ENCODE measurements around the gene HAPLN2. TPM values are rescaled to one million over a fixed set of nuclear protein-coding genes. Genes with fewer than 3 reads are reported as not detected.
"Not testable (repeated sequence)": the region's sequence is repeated elsewhere in the genome, so short reads cannot be mapped to it uniquely, and the experiment has no call there.

Gene HAPLN2
- total RNA-seq, 1 donor from 2014 or later: not detected

DNA sequence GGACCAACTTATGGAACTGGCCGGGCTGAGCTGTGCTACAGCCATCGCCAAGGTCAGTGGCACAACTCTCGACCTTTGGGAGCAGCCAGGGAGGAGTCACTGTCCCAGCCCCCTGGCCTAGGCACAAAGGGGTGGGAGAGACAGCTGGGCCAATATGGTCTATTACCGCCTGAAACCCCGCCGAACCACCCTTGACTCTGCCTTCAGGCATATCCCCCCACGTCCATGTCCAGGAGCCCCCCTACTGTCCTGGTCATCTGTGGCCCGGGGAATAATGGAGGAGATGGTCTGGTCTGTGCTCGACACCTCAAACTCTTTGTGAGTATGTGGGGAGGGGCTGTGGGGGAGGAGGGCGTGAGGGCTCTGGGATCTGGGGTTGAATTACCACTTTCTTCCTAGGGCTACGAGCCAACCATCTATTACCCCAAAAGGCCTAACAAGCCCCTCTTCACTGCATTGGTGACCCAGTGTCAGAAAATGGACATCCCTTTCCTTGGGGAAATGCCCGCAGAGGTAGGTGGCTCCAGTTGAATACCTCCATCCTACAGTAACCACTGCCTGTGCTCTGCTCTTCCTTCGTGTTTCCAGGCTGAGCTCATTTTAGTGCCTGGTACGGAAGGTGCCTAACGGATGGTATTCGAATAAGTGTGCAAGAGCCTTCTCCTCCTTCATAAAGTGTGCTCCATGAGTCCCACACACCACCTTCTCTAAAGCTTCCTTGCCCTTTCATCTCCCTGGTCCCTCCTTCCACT is 26.9 kb upstream of the HAPLN2 start:
- DNase-seq: no peak

DNA sequence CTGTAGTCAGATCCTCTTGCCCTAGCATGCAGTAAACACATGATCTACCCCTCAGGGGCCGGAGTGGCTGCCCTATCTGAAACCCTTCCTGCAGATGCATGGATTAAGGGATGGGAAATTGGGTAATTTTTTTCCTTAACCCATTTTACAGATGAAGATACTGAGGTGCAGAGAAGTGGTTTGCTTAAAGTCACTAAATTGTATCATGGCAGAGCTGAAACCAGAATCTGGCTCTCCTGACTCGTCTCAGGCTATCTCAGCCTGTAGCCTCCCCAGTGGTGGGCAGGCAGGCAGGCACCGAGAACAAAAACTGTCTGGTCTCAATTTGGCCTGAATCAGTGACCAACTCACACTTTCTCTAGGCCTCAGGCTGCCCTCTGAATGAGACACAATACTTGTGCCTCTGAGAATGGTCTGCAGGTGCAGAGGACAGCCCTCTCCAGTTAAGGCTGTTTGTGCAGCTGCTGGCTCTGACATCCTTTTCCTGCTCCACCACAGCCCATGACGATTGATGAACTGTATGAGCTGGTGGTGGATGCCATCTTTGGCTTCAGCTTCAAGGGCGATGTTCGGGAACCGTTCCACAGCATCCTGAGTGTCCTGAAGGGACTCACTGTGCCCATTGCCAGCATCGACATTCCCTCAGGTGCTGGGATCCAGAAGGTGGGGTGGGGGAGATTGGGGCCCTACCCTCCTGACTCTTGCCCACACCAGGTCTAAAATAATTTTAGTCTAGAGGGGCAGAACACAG is 26.1 kb upstream of the HAPLN2 start:
- DNase-seq: no peak

DNA sequence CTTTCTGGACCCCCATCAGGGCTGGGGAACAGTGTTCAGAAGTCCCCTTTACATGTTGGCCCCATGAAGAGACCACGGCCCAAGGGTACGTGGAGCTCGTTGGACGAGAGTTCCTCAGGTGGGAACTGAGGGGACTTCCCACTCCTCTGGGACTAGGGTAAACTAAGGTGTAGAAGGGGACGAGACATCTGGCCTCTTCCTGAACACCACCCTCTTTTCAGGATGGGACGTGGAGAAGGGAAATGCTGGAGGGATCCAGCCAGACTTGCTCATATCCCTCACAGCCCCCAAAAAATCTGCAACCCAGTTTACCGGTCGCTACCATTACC is 25.6 kb upstream of the HAPLN2 start:
- DNase-seq: no peak

DNA sequence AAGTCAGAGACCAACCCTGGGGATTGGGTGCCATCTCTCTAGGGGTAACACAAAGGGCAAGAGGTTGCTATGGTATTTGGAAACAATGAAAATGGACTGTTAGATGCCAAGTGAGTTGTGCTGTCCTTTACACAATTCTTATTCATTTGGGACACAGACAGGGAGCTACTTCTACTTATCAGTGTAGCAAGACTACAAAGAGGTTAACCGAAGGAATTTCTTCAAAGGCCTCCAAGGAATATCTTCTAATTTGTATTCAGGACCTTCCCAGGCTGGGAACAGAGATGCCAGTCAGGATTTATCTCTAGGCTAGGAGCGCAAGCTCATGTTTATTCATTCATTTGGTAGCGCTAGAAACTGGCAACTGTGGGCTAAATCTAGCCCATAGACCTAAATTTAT is 25.0 kb upstream of the HAPLN2 start:
- DNase-seq: no peak

DNA sequence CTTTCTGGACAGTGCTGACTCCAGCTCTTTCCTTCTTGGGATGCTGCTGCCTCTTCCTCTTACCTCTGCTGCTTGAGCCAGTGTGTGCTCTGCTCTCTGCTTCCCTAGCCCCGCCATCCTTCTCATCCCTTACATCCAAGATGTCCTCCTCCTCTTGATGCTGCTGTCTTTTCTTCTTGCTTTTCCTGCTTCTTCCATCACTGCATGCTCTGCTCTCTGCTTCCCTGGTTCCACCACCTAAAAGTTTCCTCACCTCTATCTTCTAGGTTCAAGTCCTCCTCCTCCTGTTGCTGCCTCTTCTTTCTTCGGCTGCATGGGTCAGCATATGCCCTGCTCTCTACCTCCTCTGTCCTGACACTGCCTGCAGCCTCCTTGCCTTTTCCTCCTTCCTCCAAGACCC is 24.2 kb upstream of the HAPLN2 start:
- no peak for DNase-seq

DNA sequence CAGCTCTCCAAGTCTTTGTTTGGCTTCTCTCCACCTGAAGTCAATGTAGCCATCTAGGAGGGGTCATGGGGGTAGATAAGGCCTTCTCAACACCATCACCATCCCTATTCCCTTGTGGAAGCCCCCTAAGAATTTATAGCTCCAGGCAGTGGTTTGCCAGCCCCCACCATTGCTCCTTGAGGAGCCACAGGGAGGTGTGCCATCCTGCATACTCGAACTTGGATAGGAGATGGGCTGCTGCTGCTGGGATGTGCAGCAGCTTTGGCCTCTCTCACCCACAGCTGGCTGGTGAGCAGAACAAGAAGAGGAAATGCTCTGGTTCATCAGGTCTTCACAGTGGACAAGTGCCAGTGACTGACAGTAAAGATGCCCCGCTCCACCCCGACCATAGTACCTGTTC is 22.8 kb upstream of the HAPLN2 start:
- no peak for DNase-seq

DNA sequence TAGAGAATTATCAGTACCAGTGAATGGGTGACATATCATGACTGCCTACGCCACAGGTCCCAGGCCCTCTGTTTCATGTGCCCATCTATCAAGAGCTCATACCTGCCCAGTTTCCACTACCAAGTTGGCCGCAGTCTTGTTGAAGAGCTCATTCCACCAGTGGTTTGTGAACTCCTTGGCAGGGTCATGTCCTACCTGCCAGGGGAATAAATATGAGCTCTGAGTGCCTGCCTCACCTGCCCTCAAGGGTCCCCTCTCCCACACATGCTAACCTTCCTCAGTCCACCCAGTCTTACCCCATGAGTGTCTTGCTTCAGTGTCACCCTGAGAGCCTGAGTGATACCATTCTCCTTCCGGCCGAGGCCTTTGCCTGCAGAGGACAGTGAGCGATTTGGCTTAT is 21.1 kb upstream of the HAPLN2 start:
- no peak for DNase-seq

DNA sequence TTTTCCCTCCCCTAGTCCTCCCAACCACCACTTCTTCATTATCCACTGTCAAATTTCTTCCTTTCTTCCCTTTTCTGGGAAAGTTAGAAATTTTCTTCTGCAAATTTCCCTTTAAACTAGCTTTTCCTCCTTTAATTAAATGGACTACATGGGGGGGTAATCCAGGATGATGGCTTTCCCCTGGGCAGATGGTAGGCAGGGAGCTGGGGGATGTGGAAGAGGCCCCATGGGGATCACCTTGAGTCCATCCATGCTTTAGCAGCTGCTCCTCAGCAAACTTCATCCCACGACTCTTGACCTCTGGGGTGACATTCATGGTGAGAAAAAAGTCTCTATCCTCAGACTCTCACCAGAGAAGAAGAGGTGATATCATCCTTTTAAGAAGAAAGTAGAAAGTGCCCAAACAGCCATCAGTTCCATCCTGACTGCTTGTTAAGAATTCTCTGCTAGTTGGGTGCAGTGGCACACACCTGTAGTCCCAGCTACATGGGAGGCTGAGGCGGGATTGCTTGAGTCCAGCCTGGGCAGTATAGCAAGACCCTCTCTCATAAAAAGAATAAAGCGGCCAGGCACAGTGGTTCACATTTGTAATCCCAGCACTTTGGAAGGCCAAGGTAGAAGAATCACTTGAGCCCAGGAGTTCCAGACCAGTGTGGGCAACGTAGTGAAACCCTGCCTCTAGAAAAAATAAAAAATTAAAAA is 20.3 kb upstream of the HAPLN2 start:
- no peak for DNase-seq

DNA sequence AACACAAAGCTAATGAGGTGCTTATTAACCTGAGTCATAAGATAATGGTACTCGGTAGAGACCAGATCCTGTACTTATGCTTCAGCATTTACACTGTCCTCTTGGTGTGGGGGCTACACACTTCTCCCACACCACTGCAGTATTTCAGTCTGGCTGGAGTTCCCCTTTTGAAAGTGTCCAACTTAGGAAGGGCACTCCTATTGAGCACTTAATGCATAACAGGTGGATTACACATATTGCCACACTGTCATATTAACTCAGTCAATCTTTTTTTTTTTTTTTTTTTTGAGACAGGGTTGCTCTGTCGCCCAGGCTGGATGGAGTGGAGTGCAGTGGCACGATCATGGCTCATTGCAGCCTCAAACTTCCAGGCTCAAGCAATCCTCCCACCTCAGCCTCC is 19.4 kb upstream of the HAPLN2 start:
- no peak for DNase-seq

DNA sequence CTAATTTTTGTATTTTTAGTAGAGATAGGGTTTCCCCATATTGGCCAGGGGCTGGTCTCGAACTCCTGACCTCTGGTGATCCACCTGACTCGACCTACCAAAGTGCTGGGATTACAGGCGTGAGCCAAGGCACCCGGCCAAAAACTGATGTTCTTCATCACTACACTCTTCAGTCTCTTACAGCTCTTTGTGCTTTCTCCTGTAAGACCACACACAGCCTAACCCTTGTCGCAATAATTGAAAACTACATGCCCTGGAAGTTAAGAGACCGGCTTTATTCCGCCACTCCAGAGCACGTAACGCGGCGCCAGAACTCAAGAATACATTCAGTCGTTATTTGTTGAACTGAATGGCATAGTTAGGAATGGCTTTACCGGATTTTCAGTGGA is 18.5 kb upstream of the HAPLN2 start:
- DNase-seq: no peak

DNA sequence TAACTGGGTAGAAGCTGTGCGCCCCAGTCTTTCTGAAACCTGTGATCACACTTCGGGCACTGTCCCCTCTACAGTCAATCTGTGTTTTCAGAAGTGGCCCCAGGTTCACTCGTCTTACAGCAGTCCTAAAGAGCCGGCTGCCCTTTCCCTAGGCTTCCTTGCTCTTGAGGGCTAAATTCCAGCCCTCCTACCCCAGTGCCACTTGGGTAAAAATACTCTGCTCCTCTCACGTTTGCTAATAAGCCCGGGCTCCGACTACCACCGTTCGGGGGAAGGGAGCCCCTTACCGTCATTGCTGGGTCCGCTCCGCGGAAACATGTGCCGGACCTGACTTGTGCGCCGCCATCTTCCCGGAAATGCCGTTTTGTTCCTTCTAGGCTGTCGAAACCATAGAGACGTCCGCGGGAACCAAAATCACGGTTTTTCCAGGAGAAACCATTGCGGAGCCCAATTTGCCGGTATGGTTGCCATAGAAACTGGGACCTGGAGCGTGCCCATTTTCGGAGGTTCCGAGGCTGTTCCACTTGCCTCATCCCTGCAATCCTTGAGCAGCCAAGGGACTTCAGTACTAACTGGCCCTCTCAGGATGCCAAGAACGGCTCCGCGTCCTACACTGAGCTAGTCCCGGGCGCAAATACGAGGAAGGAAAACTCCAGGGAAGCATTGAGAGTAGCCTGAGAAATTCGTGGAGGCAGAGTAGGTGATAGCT is 17.9 kb upstream of the HAPLN2 start, which contains the start of gene GPATCH4:
Gene GPATCH4 (minus strand): TSS at position 358 of the 709 bp plus-strand sequence.
- DNase-seq: peak; percentile 92

DNA sequence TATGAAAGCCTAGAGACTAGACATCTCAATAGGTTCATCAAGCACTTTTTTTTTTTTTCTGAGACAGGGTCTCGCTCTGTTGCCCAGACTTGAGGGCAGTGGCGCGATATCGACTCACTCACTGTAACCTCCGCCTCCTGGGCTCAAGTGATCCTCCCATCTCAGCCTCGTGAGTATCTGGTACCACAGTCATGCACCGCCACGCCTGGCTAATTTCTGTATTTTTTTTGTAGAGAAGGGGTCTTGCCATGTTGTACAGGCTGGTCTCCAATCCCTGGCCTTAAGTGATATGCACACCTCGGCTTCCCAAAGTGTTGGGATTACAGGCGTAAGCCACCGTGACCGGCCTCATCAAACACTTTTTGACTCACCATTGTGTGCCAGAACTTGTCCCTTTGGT is 17.3 kb upstream of the HAPLN2 start:
- DNase-seq: no peak

DNA sequence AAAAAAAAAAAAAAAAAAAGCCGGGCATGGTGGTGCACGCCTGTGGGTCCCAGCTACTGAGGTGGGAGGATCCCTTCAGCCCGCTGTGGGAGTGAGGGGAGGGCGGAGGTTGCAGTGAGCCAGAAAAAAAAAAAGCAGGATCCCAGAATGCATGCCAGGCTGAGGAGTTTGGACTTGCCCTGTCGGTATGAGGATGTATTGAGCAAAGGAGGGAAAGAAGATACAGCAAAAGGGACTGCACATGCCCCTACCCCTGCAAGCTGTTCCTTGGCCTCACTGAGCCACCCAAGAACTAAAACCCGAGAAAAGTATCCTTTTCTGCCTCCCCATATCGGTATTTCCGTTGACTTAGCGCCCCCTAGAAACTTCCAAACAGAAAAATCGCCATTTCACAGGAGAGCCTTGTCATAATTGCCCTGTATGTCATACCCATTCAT is 16.6 kb upstream of the HAPLN2 start:
- DNase-seq: no peak

DNA sequence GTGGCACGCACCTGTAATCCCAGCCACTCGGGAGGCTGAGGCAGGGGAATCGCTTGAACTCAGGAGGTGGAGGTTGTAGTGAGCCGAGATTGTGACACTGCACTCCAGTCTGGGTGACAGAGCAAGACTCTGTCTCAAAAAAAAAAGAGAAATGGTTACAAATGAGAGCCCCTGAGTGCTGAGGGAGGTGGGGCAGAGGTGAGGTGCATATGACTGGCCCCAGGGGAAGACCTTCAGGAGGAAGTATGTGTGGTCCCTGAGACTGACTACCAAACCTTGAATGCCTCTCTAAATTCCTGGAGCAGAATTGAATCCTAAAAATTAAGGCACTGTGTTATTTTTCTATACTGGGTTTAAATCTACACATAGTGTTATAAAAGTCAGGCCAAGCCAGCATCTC is 11.9 kb upstream of the HAPLN2 start:
- not testable (repeated sequence) for DNase-seq

DNA sequence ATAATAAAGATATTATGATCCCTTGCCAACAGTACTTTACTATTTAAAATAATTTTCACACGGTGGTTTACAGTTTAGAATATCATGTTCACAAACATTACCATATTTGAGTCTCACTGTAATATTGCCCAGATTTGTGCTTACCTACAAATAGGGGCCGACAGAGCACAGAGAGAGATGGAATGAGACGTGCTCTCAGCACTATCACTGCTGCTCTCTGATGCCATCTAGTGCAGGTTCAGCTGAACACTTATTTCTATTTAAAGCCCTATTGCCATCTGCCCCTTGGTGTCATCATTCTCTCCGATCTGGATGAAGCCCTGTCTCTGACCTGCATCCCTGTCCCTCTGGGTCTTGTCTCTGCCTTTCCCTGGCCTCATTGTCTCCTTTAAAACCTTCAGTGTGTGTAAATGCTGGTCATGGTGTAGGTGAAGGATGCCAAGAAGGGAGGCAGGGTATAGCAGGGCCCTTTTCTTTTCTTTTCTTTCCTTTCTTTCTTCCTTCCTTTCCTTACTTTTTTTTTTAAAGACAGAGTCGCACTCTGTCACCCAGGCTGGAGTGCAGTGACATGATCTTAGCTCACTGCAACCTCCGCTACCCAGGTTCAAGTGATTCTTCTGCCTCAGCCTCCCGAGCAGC is 11.1 kb upstream of the HAPLN2 start:
- peak; percentile 80 for DNase-seq

DNA sequence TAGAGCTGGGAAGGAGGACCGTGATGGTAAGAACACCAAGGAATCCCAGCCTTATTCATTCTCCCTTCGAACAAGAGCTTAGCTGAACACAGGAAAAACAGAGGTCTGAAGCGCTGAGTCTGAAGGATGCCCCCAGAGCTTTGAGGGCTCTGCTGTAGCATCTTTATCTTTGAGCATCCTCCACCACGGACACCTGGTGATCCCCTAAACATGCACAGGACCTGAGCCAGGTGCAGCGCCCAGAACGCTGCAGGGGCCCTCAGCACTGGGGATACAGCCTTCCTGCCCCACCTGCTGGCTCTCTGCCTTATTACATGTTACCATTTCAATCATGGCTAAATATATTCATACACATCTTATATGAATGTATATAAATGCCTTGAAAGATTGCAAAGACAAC is 10.2 kb upstream of the HAPLN2 start:
- DNase-seq: no peak

DNA sequence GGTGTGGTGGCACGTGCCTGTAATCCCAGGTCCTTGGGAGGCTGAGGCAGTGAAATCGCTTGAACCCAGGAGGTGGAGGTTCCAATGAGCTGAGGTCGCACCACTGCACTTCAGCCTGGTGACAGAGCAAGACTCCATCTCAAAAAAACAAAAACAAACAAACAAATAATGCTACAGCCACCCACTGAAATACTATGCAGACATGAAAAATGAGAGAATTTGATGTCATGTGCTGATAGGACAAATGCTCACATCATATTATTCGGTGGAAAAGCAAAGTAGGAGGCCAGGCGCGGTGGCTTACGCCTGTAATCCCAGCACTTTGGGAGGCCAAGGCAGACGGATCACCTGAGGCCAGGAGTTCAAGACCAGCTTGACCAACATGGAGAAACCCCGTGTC is 9.1 kb upstream of the HAPLN2 start:
- DNase-seq: not testable (repeated sequence)

DNA sequence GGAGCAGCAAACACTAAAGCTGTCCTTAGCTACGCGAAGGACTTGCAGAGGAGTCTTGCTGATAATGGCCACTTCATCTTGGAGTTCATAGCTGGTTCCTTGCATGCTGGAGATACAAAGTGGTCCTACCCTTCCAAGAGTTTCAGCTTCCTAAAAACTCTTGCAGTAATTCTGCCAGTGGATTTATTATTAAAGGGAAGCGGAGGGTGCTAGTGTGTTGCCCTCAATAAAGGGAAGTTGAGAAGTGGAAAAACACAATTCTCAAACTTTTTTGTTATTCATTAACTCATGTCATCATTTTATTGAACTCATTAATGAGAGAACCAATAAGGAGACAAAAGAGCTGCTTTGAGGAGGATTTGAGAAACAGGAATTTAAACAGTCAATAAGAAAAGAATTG is 6.5 kb upstream of the HAPLN2 start:
- no peak for DNase-seq

DNA sequence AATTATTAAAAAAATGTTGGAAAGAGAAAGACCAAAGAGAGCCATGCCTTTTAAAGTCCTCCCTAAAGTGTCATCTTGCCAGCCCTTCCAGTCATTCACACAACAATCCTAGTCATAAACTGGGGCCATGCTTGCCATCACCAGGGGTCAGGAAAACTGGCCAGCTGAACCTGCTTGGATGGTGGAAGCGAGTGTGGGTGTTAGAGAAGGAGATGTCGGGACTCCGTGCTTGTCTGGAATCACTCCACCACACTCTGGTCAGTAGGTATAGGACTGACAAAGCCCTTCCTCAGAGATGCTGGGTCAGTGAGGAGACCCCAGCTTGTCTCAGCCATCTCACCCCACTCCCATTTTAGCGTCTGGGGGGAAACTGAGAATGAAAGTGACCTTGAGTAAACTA is 3.3 kb upstream of the HAPLN2 start:
- no peak for DNase-seq

DNA sequence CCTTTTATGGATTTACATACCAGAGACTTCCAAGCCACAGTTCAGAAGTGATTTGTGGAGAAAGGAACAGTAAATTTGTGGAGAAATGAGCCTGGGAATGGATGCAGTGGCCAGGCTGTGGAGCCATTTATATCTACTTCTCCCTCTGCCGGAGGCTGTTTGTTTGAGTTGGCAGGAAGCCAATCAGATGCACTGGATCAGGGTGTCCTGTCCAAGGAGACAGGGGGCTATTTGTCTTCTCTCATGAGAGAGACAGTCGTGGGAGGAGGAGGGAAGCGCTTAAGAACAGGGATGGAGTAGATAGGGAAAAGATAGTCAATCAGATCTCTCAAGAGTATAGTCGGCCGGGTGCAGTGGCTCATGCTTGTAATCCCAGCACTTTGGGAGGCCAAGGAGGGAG is 2.8 kb upstream of the HAPLN2 start:
- DNase-seq: peak; percentile 49

DNA sequence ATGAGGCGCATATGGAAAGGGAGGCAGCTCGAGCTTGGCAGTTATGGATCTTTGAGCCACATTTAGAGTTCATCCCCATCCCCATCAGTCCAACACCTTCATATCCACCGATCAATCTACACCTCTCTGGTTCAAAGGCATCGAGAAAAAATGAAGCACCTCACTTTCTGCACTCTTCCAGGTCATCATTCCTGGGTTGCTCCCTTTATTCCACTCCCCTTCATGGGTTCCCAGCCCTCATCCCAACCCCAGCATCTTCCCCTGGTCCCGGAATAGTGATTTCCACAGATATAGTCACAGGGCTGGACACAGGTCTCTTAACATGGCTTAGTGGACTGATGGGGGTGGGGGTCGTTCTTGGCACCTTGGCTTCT is 354 bp downstream of the HAPLN2 start:
- no peak for DNase-seq

DNA sequence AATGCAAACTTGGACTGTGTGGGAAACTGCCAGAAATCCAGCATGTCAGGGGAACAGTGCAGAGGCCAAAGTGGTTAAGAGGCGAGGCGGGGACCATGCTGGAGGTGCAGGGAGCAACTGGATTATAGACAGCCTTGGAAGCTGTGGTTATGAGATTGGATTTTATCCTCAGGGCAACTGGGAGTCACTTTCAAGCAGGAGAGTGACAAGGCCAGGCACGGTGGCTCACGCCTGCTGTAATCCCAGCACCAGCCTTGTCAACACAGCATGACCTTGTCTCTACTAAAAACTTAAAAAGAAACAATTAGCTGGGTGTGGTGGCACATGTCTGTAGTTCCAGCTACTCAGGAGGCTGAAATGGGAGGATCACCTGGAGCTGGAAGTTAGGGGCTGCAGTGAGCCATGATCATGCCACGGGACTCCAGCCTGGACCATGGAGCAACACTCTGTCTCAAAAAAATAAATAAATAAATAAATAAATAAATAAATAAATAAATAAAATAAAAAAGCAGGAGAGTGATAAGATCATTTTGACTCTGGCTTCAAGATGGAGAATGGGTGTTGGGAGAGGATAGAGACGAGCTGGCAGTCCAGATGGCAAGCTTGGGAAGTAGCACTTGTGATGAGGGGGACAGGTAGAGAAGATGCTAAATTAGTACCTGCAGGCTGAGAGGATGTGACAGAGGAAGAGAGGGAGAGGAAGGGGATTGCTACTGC is 3.5 kb downstream of the HAPLN2 start:
- no peak for DNase-seq

Data from tongue (tissue), 2 donors.